Smooth muscle cell (in vitro differentiated cells): ENCODE measurements around the gene NSDHL. TPM values are rescaled to one million over a fixed set of nuclear protein-coding genes. Genes with fewer than 3 reads are reported as not detected.
A peak's percentile ranks its signal among the peaks of the same experiment; 100 is the strongest.

ENCODE experiments used
- DNase-seq: peaks from one replicate; lab custom pipeline; 2025; ENCODE audit not compliant: unreplicated experiment; lab: John Stamatoyannopoulos, UW
- H2AFZ ChIP-seq: fragments of 200-600 bp; sonication (generic); 2 replicates; pipeline ENCODE4 v1.6.0; 2016; ENCODE audit warnings: antibody characterized with exemption, low read depth, mild to moderate bottlenecking
- H3F3A ChIP-seq: fragments of 200-600 bp; sonication (generic); 2 replicates; pipeline ENCODE4 v1.6.0; 2017; ENCODE audit warnings: antibody characterized with exemption, low read depth
- H3K27ac ChIP-seq: fragments of 200-600 bp; sonication (generic); 2 replicates; pipeline ENCODE4 v1.5.1; 2016; ENCODE audit warnings: low read depth, mild to moderate bottlenecking
- H3K27me3 ChIP-seq: fragments of 200-600 bp; sonication (generic); 2 replicates; pipeline ENCODE4 v1.6.1; 2016; ENCODE audit warnings: low read depth, mild to moderate bottlenecking
- H3K36me3 ChIP-seq: fragments of 200-600 bp; sonication (generic); 2 replicates; pipeline ENCODE4 v1.5.1; 2016; ENCODE audit warnings: low read depth
- H3K4me1 ChIP-seq: fragments of 200-600 bp; sonication (generic); 2 replicates; pipeline ENCODE4 v1.5.1; 2016; ENCODE audit warnings: low read depth
- H3K4me2 ChIP-seq: fragments of 200-600 bp; sonication (generic); 2 replicates; pipeline ENCODE4 v1.6.0; 2016; ENCODE audit warnings: mild to moderate bottlenecking
- H3K4me3 ChIP-seq: fragments of 200-600 bp; sonication (generic); 2 replicates; pipeline ENCODE4 v1.5.1; 2016; ENCODE audit warnings: mild to moderate bottlenecking
- H3K79me2 ChIP-seq: fragments of 200-600 bp; sonication (generic); 2 replicates; pipeline ENCODE4 v1.6.0; 2016; ENCODE audit warnings: low read depth, mild to moderate bottlenecking
- H3K9ac ChIP-seq: fragments of 200-600 bp; sonication (generic); 2 replicates; pipeline ENCODE4 v1.6.0; 2016; ENCODE audit warnings: low read depth
- H3K9me3 ChIP-seq: fragments of 200-600 bp; sonication (generic); replicated peaks from 2 replicates; pipeline ENCODE4 v1.5.1; 2016; ENCODE audit warnings: low read depth
- H4K20me1 ChIP-seq: fragments of 200-600 bp; sonication (generic); 2 replicates; pipeline ENCODE4 v1.6.0; 2016; ENCODE audit warnings: low read depth
- WGBS: methylation state at CpG from one replicate; pipeline ENCODE4 v1.1.7; 2016; ENCODE audit warnings: low lambda C conversion rate; 5-methylcytosine and 5-hydroxymethylcytosine counted together
- polyA plus RNA-seq: library from polyadenylated mRNA; unstranded; fragments of >200 nt; fragmentation: Nextera tagmentation; extraction: Ambion mirVana; gene quantifications from 2 replicates; pipeline ENCODE4 v1.2.1, GENCODE V29; 2016
- total RNA-seq: library from RNA; depleted of rRNA; stranded (reverse); fragments of >200 nt; gene quantifications from 2 replicates; pipeline ENCODE4 v1.2.3, GENCODE V29; 2014
- TF ChIP-seq, protein P1 (sequence below): fragments of 200-600 bp; sonication (generic); IDR thresholded peaks from 2 replicates; pipeline ENCODE4 v1.5.1; 2017; ENCODE audit warnings: borderline replicate concordance, mild to moderate bottlenecking, antibody characterized with exemption; ENCODE audit not compliant: insufficient read depth, poor library complexity, severe bottlenecking

Gene NSDHL
- total and polyA plus RNA-seq, 2 experiments from 2014 or later, result 20.9 to 36.4 TPM

GRCh38 chrX:152822383-152823086 lies 8.3 kb upstream of the NSDHL start:
- WGBS, result 64% methylated on average over 6 of the region's 6 CpGs
- no peak overlapping the region for H3K4me3 ChIP-seq
- H4K20me1 ChIP-seq, result no peaks in the 10 kb centered on the region
- H3K36me3 ChIP-seq, result no peaks in the 10 kb centered on the region
- H3F3A ChIP-seq, result no peaks in the 10 kb centered on the region
- no peak overlapping the region for H3K4me2 ChIP-seq
- H3K27me3 ChIP-seq, result no peaks in the 10 kb centered on the region
- no peak overlapping the region for H2AFZ ChIP-seq
- no peak for DNase-seq
- no peaks in the 10 kb centered on the region for H3K79me2 ChIP-seq
- TF ChIP-seq, protein P1, sequence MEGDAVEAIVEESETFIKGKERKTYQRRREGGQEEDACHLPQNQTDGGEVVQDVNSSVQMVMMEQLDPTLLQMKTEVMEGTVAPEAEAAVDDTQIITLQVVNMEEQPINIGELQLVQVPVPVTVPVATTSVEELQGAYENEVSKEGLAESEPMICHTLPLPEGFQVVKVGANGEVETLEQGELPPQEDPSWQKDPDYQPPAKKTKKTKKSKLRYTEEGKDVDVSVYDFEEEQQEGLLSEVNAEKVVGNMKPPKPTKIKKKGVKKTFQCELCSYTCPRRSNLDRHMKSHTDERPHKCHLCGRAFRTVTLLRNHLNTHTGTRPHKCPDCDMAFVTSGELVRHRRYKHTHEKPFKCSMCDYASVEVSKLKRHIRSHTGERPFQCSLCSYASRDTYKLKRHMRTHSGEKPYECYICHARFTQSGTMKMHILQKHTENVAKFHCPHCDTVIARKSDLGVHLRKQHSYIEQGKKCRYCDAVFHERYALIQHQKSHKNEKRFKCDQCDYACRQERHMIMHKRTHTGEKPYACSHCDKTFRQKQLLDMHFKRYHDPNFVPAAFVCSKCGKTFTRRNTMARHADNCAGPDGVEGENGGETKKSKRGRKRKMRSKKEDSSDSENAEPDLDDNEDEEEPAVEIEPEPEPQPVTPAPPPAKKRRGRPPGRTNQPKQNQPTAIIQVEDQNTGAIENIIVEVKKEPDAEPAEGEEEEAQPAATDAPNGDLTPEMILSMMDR, result no peak
- no peak overlapping the region for H3K27ac ChIP-seq
- no peak overlapping the region for H3K9ac ChIP-seq
- no peaks in the 10 kb centered on the region for H3K9me3 ChIP-seq
- H3K4me1 ChIP-seq, result no peaks in the 10 kb centered on the region

GRCh38 chrX:152823657-152824056 lies 7.2 kb upstream of the NSDHL start:
- Histone ChIP-seq H3K4me3 (no peak overlapping the region), H3F3A (no peaks in the 10 kb centered on the region), H3K4me1 (no peaks in the 10 kb centered on the region), H3K9me3 (no peaks in the 10 kb centered on the region), H3K36me3 (no peaks in the 10 kb centered on the region), H4K20me1 (no peaks in the 10 kb centered on the region), H3K79me2 (no peaks in the 10 kb centered on the region), H3K27ac (no peak overlapping the region), H3K4me2 (no peak overlapping the region), H3K27me3 (no peaks in the 10 kb centered on the region), H3K9ac (no peak overlapping the region), H2AFZ (no peak overlapping the region)
- WGBS, result 60% methylated on average over 6 of the region's 6 CpGs
- DNase-seq, result no peak
- TF ChIP-seq, protein P1, result no peak

DNA sequence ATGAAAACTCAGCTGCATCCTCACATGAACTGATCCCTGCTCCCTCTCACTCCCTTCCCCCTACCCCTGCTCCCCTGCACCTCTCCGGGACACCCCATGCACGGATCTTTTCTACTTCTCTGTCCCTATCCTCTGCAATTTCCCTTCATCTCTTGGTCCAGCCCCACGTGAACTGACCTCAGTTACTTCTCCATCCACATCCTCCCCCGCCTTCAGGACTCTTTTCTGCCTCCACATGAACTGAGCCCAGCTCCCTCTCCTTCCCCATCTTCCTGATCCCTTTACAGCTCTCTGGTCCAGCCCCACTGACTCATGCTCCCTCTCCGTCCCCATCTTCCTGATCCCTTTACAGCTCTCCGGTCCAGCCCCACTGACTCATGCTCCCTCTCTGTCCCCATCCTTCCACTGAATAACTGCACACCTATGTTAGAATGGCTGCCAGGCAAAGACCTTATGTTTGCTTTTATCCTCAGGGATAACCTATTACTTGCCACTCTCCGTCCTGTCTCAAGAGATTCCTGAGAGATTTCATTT lies 6.0 kb upstream of the NSDHL start:
- TF ChIP-seq, protein P1, result no peak
- no peak for DNase-seq
- WGBS, result 53% methylated on average over 7 of the region's 7 CpGs

GRCh38 chrX:152831391-152831790 lies 528 bp downstream of the NSDHL start:
- TF ChIP-seq, protein P1, result no peak
- no peaks in the 10 kb centered on the region for H3K9me3 ChIP-seq
- H2AFZ ChIP-seq, result no peak overlapping the region
- WGBS, result 47% methylated on average over 10 of the region's 10 CpGs
- no peaks in the 10 kb centered on the region for H3F3A ChIP-seq
- H3K27ac ChIP-seq, result peak overlapping the region; percentile 72
- peak overlapping the region; percentile 69 for H3K4me3 ChIP-seq
- no peak for DNase-seq
- peaks cover 20% of the 10 kb centered on the region for H3K79me2 ChIP-seq
- H3K4me1 ChIP-seq, result no peaks in the 10 kb centered on the region
- H3K27me3 ChIP-seq, result no peaks in the 10 kb centered on the region
- H4K20me1 ChIP-seq, result no peaks in the 10 kb centered on the region
- H3K4me2 ChIP-seq, result peak overlapping the region; percentile 85
- H3K9ac ChIP-seq, result peak overlapping the region; percentile 92
- no peaks in the 10 kb centered on the region for H3K36me3 ChIP-seq

More for the DNA sequence above, 6.0 kb upstream of the NSDHL start:
- Histone ChIP-seq H3K79me2 (no peaks in the 10 kb centered on the region), H3K9me3 (no peaks in the 10 kb centered on the region), H3K27ac (no peak overlapping the region), H2AFZ (no peak overlapping the region), H3F3A (no peaks in the 10 kb centered on the region), H4K20me1 (no peaks in the 10 kb centered on the region), H3K4me1 (no peaks in the 10 kb centered on the region), H3K4me2 (no peak overlapping the region), H3K9ac (no peak overlapping the region), H3K36me3 (no peaks in the 10 kb centered on the region), H3K4me3 (no peak overlapping the region), H3K27me3 (no peaks in the 10 kb centered on the region)
